Measurements from ENCODE around the gene KRT85. TPM values are rescaled to one million over a fixed set of nuclear protein-coding genes. Genes with fewer than 3 reads are reported as not detected.

The KRT85 gene
- total and polyA plus RNA-seq, 2 experiments from 2014 or later, result 0.12 TPM; not detected in 1

GRCh38 chr12:52331039-52331438 lies 36.2 kb downstream of the KRT85 start:
- H3K36me3 ChIP-seq, result no peaks in the 10 kb centered on the region
- H3K27me3 ChIP-seq, result peaks cover 34% of the 10 kb centered on the region
- no peak overlapping the region for H3K4me3 ChIP-seq
- H3K27ac ChIP-seq, result no peak overlapping the region
- no peak for TF ChIP-seq CTCF (IDR thresholded peaks at IDR 0.05; ENCODE audit: low read depth, low read length)
- H3K9me3 ChIP-seq (ENCODE audit: low read depth), result no peaks in the 10 kb centered on the region
- DNase-seq (ENCODE audit: low read depth in 1 of 2, low spot score in 1 of 2), result no peak
- H3K4me1 ChIP-seq (ENCODE audit: low read depth), result no peaks in the 10 kb centered on the region

GRCh38 chr12:52327830-52328500 lies 39.3 kb downstream of the KRT85 start:
- H3K4me3 ChIP-seq, result no peak overlapping the region
- H3K27me3 ChIP-seq, result peaks cover 59% of the 10 kb centered on the region
- no peaks in the 10 kb centered on the region for H3K9me3 ChIP-seq (ENCODE audit: low read depth)
- H3K36me3 ChIP-seq, result no peaks in the 10 kb centered on the region
- TF ChIP-seq CTCF (IDR thresholded peaks at IDR 0.05; ENCODE audit: low read depth, low read length), result no peak
- H3K27ac ChIP-seq, result no peak overlapping the region
- no peaks in the 10 kb centered on the region for H3K4me1 ChIP-seq (ENCODE audit: low read depth)
- no peak for DNase-seq (ENCODE audit: low read depth in 1 of 2, low spot score in 1 of 2)

- no peaks in the 10 kb centered on the region for H3K4me1 ChIP-seq (ENCODE audit: low read depth)
- peak; percentile 87 for TF ChIP-seq CTCF (IDR thresholded peaks at IDR 0.05; ENCODE audit: low read depth, low read length)
- peaks cover 64% of the 10 kb centered on the region for H3K27me3 ChIP-seq
- H3K36me3 ChIP-seq, result no peaks in the 10 kb centered on the region
- no peak overlapping the region for H3K4me3 ChIP-seq
- H3K27ac ChIP-seq, result no peak overlapping the region
- no peaks in the 10 kb centered on the region for H3K9me3 ChIP-seq (ENCODE audit: low read depth)
- peak; percentile 29 to 92 for DNase-seq (ENCODE audit: low read depth in 1 of 2, low spot score in 1 of 2)
Observed at GRCh38 chr12:52327052-52327829, 40.0 kb downstream of the KRT85 start.

GRCh38 chr12:52324153-52324444 lies 43.2 kb downstream of the KRT85 start:
- TF ChIP-seq CTCF (IDR thresholded peaks at IDR 0.05; ENCODE audit: low read depth, low read length), result no peak
- H3K4me1 ChIP-seq (ENCODE audit: low read depth), result no peaks in the 10 kb centered on the region
- no peak for DNase-seq (ENCODE audit: low read depth in 1 of 2, low spot score in 1 of 2)
- H3K4me3 ChIP-seq, result no peak overlapping the region
- no peak overlapping the region for H3K27ac ChIP-seq
- no peaks in the 10 kb centered on the region for H3K9me3 ChIP-seq (ENCODE audit: low read depth)
- H3K27me3 ChIP-seq, result peaks cover 80% of the 10 kb centered on the region
- no peaks in the 10 kb centered on the region for H3K36me3 ChIP-seq

GRCh38 chr12:52323416-52324152 lies 43.7 kb downstream of the KRT85 start:
- no peak overlapping the region for H3K27ac ChIP-seq
- H3K27me3 ChIP-seq, result peaks cover 86% of the 10 kb centered on the region
- no peaks in the 10 kb centered on the region for H3K4me1 ChIP-seq (ENCODE audit: low read depth)
- no peaks in the 10 kb centered on the region for H3K36me3 ChIP-seq
- no peak overlapping the region for H3K4me3 ChIP-seq
- no peak for DNase-seq (ENCODE audit: low read depth in 1 of 2, low spot score in 1 of 2)
- TF ChIP-seq CTCF (IDR thresholded peaks at IDR 0.05; ENCODE audit: low read depth, low read length), result no peak
- H3K9me3 ChIP-seq (ENCODE audit: low read depth), result no peaks in the 10 kb centered on the region
